ENCODE results near the gene IL10RA.

The IL10RA gene

GRCh38 chr11:117992620-117993019 lies 6.4 kb downstream of the IL10RA start:
- DNase-seq (ENCODE audit: low spot score), result no peak

DNA sequence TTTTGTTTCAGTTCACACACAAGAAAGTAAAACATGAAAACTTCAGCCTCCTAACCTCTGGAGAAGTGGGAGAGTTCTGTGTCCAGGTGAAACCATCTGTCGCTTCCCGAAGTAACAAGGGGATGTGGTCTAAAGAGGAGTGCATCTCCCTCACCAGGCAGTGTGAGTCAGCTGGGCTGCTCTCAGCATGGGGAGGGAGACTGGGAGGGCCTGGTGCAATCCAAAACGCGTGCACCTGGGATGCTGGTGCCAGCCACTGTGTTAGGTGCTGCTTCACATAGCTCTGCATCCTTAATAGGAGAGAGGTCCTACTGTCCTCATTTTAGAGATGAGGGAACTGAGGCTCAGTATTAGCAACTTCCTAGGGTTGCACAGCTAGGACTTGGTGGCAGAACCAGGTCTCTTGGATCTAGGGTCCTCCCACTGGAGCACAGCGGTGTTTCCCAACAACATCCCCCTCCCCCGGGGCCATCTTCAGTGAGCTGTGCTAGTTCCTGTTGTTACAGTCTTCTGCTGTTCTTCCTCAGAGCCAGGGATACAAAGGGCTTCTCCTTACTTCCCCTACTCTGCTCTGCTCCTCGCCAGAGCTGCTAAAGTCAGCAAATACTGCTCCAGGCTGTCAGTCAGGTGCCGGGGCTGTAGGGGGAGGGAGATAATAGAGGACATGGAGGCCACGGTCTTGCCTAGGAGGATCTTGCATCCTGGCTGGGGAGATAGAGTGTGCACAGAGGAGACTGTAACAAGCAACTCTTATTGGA lies 8.0 kb downstream of the IL10RA start:
- DNase-seq (ENCODE audit: low spot score), result no peak

GRCh38 chr11:117995472-117995871 lies 9.3 kb downstream of the IL10RA start:
- DNase-seq (ENCODE audit: low spot score), result no peak

DNA sequence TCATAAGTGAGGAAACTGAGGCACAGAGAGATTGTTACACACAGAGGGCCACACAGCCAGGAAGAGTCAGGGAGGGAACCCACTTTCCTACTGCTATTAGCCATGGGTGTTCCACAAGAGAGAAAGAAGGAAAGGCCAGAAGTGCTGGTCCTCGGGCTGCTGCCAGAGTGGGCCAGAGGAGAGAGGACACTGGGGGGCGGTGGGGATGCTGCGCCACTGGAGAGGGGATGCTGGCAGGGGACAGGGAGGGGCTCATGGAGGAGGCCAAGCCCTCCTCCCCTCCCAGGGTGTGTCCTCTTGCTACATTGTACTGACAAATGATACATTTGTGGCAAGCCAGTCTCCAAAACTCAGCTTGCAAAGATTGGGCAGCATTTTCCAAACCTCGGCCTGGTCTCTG lies 9.9 kb downstream of the IL10RA start:
- DNase-seq (ENCODE audit: low spot score), result no peak

DNA sequence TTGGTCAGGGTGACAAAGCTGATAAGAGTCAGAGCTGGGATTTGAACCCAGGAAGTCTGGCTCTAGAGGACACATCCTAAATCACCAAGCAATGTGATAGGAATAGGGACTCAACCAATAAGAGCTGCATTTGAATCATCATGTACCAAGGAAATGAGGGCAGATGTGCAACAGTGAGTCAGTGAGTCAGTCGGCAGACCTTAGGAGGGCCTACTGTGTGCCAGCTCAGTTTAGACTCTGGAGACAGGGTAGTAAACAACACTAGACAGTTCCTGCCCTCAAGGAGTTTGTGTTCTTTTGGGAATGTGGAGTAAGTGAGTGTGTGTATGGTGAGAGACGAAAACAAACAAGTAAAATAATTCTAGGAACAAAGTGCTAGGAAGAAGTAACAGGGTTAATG lies 11.2 kb downstream of the IL10RA start:
- DNase-seq (ENCODE audit: low spot score), result no peak

DNA sequence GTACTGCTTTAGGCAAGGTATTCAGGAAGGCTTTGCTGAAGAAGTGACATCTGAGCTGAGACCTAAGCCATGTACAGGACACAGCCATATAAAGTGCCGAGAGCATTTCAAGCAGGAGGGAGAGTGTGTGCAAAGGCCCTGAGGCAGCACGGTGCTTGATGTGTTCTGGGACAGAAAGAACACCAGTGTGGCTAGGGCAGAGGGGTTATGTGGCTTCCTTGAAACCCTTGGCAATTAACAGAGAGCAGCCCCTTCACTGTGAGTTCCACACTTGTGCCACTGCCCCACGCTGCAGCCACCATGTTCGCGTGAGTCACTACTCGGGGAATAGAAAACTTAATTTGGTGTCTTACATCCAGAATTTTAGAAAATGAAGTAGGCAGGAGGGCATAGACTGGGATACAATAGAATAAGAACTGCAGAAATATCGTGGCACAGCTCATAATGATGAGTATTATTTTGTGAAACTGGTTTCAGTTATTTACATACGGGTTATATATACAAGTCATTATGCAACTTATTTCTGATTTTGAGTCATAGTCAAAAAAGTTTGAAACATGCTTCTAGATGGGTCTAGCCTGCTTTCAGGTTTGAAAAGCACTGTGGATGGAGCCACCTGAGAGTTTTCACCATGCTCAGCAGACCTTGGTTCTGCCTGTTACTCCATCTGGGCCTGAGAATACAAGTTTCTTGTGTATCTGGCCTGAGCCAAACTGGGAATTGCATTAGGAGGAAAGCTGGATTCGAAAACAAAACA lies 11.8 kb downstream of the IL10RA start:
- DNase-seq (ENCODE audit: low spot score), result peak; percentile 77

DNA sequence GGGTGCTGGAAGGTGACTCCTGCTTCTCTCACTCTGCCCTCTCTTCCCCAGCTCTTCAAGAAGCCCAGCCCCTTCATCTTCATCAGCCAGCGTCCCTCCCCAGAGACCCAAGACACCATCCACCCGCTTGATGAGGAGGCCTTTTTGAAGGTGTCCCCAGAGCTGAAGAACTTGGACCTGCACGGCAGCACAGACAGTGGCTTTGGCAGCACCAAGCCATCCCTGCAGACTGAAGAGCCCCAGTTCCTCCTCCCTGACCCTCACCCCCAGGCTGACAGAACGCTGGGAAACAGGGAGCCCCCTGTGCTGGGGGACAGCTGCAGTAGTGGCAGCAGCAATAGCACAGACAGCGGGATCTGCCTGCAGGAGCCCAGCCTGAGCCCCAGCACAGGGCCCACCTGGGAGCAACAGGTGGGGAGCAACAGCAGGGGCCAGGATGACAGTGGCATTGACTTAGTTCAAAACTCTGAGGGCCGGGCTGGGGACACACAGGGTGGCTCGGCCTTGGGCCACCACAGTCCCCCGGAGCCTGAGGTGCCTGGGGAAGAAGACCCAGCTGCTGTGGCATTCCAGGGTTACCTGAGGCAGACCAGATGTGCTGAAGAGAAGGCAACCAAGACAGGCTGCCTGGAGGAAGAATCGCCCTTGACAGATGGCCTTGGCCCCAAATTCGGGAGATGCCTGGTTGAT lies 12.6 kb downstream of the IL10RA start:
- no peak for DNase-seq (ENCODE audit: low spot score)

DNA sequence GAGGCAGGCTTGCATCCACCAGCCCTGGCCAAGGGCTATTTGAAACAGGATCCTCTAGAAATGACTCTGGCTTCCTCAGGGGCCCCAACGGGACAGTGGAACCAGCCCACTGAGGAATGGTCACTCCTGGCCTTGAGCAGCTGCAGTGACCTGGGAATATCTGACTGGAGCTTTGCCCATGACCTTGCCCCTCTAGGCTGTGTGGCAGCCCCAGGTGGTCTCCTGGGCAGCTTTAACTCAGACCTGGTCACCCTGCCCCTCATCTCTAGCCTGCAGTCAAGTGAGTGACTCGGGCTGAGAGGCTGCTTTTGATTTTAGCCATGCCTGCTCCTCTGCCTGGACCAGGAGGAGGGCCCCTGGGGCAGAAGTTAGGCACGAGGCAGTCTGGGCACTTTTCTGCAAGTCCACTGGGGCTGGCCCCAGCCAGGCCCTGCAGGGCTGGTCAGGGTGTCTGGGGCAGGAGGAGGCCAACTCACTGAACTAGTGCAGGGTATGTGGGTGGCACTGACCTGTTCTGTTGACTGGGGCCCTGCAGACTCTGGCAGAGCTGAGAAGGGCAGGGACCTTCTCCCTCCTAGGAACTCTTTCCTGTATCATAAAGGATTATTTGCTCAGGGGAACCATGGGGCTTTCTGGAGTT lies 13.3 kb downstream of the IL10RA start:
- DNase-seq (ENCODE audit: low spot score), result no peak

- DNase-seq (ENCODE audit: low spot score), result no peak
These were observed 14.1 kb downstream of the IL10RA start for GRCh38 chr11:118000067-118000849.

DNA sequence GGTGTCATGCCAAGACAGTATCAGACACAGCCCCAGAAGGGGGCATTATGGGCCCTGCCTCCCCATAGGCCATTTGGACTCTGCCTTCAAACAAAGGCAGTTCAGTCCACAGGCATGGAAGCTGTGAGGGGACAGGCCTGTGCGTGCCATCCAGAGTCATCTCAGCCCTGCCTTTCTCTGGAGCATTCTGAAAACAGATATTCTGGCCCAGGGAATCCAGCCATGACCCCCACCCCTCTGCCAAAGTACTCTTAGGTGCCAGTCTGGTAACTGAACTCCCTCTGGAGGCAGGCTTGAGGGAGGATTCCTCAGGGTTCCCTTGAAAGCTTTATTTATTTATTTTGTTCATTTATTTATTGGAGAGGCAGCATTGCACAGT lies 14.6 kb downstream of the IL10RA start:
- DNase-seq (ENCODE audit: low spot score), result no peak

DNA sequence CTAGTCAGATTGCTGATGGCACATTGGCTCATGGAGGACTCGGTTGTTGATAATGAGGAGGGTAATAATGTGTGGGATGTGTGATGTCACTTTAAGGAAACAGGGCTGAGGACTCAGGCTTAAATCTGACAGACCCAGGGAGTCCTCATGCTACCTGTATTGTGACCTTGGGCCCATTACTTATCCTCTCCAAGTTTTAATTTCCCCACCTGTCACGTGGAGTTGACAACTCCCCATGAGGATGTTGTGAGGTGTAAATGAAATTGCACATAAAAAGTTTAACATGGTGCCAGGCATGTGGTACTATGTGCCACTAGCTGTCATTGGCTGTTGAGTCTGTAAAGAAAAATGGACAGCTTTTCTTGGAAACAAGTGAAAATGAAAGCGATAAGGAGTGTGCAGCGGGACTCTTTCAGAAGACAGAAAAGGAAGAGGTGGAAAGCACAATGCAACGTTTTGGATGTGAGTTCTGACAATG lies 15.3 kb downstream of the IL10RA start:
- peak; percentile 77 for DNase-seq (ENCODE audit: low spot score)

- DNase-seq (ENCODE audit: low spot score), result peak; percentile 93
These were observed 15.9 kb downstream of the IL10RA start for GRCh38 chr11:118002010-118002540.

- DNase-seq (ENCODE audit: low spot score), result peak; percentile 86
These were observed 16.6 kb downstream of the IL10RA start for GRCh38 chr11:118002541-118003423.

- no peak for DNase-seq (ENCODE audit: low spot score)
These were observed 17.3 kb downstream of the IL10RA start for GRCh38 chr11:118003456-118003855.

DNA sequence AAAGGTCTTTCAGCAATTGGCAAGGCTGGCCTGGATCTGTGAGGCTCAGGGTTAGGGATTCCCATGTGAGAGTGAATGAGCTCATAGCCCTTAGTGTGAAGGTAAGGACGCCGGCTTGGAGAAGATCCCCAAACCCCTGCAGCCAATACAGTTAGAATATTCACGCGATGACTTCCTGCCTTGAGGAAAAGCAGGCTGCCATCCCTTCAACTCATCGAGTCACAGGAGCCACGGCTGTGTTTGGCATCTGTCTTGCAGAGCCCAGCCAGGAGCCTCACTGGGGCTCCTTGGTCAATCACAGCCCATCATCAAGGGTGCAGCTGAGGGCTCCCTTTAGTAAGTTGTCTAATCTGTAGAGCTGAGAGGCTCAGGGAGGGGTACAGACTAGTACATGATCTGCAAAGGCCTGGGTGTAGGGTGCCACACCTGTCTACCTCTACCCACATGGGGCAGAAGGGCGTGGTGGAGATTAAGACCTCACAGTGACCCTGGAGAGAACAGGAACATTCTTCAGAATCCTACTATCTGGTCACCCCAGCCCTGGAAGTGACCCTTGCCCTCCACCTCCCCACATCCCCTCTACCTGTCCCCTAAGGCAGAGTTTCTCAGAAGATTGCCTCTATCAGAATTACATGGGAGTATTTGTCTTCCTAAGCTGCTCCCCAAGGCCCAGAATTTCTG lies 18.5 kb downstream of the IL10RA start:
- DNase-seq (ENCODE audit: low spot score), result no peak

DNA sequence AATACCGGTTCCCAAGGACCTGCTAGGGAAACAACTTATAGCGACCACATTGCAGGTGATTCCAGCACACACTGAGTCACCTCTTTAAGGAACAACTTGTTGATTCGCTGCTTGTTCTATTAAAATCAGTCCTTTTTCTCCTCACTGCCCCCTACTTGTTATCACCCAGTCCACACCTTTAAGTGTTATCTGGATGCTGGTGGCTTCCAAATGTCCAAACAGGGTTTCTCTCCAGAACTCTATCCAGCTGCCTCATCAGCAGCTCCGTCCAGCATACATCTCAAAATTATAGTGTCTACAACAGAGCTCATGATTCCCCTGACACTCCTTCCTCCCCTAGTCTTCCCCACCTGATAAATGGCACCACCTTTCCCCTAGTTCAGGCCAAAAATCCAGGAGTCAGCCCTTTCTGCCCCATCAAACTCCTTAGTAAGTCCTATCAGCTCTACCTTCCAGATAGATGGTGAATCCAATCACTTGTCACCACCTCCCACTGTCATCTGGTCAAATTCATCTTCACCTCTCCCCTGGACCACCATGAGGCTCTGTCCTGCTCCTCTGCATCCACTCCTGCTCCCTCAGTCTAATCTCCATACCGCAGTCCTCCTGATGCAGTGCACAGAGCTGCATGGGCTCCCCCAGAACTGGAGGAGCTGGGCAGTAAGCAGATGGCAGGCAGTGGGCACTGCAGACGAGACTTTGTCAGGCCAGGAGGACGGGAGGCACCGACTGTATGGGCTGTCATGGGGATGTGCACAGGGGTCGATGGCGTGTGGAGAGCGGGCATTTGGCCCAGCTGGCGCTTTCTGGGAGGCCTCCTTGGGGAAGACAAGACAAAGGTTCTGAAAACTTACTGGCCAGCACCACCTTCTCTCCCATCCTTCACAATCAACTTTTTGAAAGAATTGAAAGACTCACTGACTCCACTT lies 19.3 kb downstream of the IL10RA start:
- DNase-seq (ENCODE audit: low spot score), result no peak

DNA sequence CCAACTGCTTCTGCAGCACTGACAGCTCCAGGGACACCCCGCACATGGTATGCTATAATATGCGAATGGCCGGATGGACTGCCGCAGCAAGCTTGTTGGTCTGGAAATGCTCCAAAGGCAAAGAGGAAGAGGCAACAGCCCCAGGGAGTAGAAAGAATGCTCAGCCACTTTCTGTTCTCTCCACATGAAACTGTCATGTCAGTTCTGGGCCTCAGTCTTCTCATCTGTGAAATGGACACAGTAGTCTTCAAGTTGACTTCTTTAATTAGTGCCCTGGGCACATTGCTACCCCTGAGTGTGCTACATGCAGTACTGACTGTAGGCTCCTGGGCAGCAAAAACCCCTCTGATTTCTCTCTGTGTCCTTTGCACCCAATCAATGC lies 19.9 kb downstream of the IL10RA start:
- no peak for DNase-seq (ENCODE audit: low spot score)

DNA sequence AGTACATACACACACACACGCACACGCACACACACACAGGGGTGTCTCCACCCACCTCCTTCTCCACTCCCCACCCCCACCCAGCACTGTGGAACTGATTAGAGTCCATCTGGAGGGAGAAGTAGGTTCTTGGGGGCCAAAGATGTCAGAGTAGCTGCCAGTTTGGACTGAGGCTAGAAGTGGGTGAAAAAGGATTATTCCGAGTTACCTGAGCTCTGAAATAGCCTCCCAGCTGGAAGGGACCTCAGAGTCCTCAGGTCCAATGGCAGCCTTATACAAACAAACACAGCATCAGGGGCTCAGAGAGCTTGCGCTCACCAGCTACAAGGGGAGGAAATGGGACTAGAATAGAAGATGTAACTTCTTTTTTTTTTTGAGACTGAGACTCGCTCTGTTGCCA lies 20.8 kb downstream of the IL10RA start:
- no peak for DNase-seq (ENCODE audit: low spot score)

Measured in activated CD4-positive, alpha-beta T cell treated with anti-CD3 and anti-CD28 coated beads, Interleukin-2, Interleukin-4, amounts not matched to agents 100 ng/mL and 50 ng/mL, durations not matched to agents 16 hours and 8 hours (primary cell).